Testis (tissue), 3 donors: ENCODE data around the gene RMI1. TPM values are rescaled to one million over a fixed set of nuclear protein-coding genes. Genes with fewer than 3 reads are reported as not detected.

ENCODE experiments used
- DNase-seq: peaks from one replicate; pipeline ENCODE4 v3.0.0-alpha.2; 2019
- H3K27ac ChIP-seq, 2 donors: fragments of 200-600 bp; sonication (generic); one replicate each; pipeline ENCODE4 v1.5.1; 2019
- H3K27me3 ChIP-seq: fragments of 200-600 bp; sonication (generic); one replicate; pipeline ENCODE4 v1.5.1; 2019
- H3K36me3 ChIP-seq: fragments of 200-600 bp; sonication (generic); one replicate; pipeline ENCODE4 v1.5.1; 2017; ENCODE audit warnings: low read depth; ENCODE audit errors: missing control alignments
- H3K4me1 ChIP-seq: fragments of 200-600 bp; sonication (generic); one replicate; pipeline ENCODE4 v1.5.1; 2019
- H3K4me3 ChIP-seq, 2 donors: fragments of 200-600 bp; sonication (generic); one replicate each; pipeline ENCODE4 v1.5.1; 2017 to 2019
- H3K9me3 ChIP-seq: fragments of 200-600 bp; sonication (generic); one replicate; pipeline ENCODE4 v1.5.1; 2017
- POLR2A ChIP-seq: fragments of 450-650 bp; IDR thresholded peaks from one replicate; pipeline ENCODE4 v1.6.1; 2017; ENCODE audit warnings: antibody characterized with exemption, mild to moderate bottlenecking, moderate library complexity
- WGBS, 2 donors: methylation state at CpG; one replicate each; pipeline ENCODE4 v1.1.5; 2018; 5-methylcytosine and 5-hydroxymethylcytosine counted together
- intact Hi-C: fragments of 100-400 bp; cut with DNase I; formaldehyde crosslinking; loops from one replicate; pipeline ENCODE4 v1.15.1; 2023; ENCODE audit warnings: low total_unique reads
- polyA plus RNA-seq: library from polyadenylated mRNA; stranded (reverse); fragments of 350-450 nt; fragmentation: Illumina TruSeq; extraction: RNeasy Lipid Tissue Mini Kit (QIAGEN cat#74804); gene quantifications from one replicate; pipeline ENCODE4 v1.2.3, GENCODE V29; 2014; ENCODE audit warnings: low read depth, low replicate concordance; ENCODE audit not compliant: insufficient read depth
- total RNA-seq, 2 donors: library from RNA; depleted of rRNA; stranded (reverse); fragments of >200 nt; gene quantifications; one replicate each; pipeline ENCODE4 v1.2.3, GENCODE V29; 2016
- TF ChIP-seq, protein P1 (sequence below), 3 experiments: fragments of 450-650 bp in 2 of 3; fragments of 200-600 bp in 1 of 3; sonication (generic) in 1 of 3; IDR thresholded peaks; one replicate each; pipeline ENCODE4 v1.5.1; 2016 to 2019; ENCODE audit warnings: antibody characterized with exemption in 3 of 3, mild to moderate bottlenecking in 2 of 3, moderate library complexity in 1 of 3

Gene RMI1
- total and polyA plus RNA-seq, 3 donors from 2014 or later: 10.7 to 13.9 (median 12.0) TPM

DNA sequence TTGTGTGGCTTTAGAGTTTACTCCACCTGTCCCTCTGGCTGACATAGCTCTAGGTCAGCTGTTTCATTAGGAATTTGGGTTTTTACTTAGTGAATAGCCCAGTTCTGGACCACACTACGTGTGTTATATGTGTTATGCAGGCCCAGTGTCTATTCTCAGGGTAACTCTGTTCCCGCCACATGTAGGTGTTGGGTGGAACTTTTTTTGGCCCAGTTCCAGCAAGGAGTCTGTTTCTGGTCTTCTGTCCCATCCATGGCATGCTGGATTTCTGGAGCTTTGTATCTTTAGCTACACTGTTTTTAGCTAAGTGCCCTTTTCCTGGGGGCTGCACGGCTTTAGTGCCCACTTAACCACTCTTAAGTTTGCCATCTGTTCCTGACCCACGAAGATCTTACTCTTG lies 15.5 kb downstream of the RMI1 start:
- Histone ChIP-seq H3K4me3 (no peak overlapping the region), H3K36me3 (no peaks in the 10 kb centered on the region), H3K27me3 (no peaks in the 10 kb centered on the region), H3K9me3 (no peaks in the 10 kb centered on the region), H3K4me1 (no peaks in the 10 kb centered on the region), H3K27ac (no peak overlapping the region)
- WGBS, 2 donors: 90 to 91% methylated on average over 4 of the region's 4 CpGs
- DNase-seq: no peak
- TF ChIP-seq, protein P1, sequence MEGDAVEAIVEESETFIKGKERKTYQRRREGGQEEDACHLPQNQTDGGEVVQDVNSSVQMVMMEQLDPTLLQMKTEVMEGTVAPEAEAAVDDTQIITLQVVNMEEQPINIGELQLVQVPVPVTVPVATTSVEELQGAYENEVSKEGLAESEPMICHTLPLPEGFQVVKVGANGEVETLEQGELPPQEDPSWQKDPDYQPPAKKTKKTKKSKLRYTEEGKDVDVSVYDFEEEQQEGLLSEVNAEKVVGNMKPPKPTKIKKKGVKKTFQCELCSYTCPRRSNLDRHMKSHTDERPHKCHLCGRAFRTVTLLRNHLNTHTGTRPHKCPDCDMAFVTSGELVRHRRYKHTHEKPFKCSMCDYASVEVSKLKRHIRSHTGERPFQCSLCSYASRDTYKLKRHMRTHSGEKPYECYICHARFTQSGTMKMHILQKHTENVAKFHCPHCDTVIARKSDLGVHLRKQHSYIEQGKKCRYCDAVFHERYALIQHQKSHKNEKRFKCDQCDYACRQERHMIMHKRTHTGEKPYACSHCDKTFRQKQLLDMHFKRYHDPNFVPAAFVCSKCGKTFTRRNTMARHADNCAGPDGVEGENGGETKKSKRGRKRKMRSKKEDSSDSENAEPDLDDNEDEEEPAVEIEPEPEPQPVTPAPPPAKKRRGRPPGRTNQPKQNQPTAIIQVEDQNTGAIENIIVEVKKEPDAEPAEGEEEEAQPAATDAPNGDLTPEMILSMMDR (IDR thresholded peaks at IDR 0.05): no peak
- TF ChIP-seq POLR2A: no peak
- intact Hi-C loops: no loop called here

DNA sequence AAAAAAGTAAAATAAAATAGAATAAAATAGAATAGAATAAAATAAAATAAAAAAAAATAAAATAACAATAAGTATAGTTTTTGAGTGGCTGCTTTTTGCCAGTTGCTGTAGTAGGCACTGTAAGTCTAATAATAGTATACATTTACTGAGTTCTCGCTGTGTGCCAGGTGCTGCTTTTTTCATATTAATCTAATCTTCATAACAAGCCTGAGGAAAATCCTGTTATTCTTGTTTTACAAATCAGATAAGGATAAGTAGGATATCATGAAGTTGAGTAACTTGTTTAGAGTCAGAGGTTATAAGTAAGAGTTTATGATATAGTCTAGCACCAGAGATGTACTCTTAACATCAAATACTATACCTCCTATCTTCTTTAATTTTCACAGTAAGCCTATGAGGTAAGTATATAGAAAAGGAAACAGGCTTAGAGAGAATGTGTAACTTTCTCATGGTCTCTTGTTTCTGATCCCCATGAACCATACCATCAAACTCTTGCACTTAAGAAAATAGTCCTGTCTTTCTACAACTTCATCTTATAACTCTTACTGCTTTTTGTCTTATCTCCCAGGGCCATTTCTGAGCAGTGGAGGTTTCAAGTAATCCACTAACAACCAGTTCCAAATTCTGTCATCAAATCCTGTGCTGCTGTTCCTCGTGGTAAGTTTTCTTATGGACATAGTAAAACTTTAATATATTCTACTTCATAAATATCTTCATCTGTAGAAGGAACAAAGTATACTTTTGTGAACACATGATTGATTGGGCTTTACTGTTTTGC lies 18.7 kb downstream of the RMI1 start:
- no peaks in the 10 kb centered on the region for H3K4me1 ChIP-seq
- no peak for DNase-seq
- H3K9me3 ChIP-seq: no peaks in the 10 kb centered on the region
- no peak overlapping the region for H3K4me3 ChIP-seq
- H3K36me3 ChIP-seq: no peaks in the 10 kb centered on the region
- H3K27ac ChIP-seq: no peak overlapping the region
- WGBS, 2 donors: 82 to 87% methylated on average over 2 of the region's 2 CpGs
- no peaks in the 10 kb centered on the region for H3K27me3 ChIP-seq
- TF ChIP-seq, protein P1 (IDR thresholded peaks at IDR 0.05): no peak
- TF ChIP-seq POLR2A: no peak
- intact Hi-C loops: no loop called here

DNA sequence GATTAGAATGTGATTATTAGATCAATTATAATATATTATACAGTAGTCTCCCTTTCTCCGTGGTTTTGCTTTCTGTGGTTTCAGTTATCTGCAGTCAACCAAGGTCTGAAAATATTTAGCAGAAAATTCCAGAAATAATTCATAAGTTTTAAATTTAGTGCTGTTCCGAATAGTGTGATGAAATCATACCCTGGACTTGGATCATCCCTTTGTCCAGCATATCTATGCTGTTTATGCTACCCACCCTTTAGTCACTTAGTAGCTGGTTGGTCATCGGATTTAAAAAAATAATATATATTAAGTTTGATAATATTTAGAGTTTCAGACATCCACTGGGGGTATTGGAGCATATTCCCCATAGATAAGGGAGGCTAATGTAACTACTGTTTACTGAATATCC lies 19.6 kb downstream of the RMI1 start:
- no peaks in the 10 kb centered on the region for H3K9me3 ChIP-seq
- TF ChIP-seq, protein P1 (IDR thresholded peaks at IDR 0.05): no peak
- no peak for TF ChIP-seq POLR2A

DNA sequence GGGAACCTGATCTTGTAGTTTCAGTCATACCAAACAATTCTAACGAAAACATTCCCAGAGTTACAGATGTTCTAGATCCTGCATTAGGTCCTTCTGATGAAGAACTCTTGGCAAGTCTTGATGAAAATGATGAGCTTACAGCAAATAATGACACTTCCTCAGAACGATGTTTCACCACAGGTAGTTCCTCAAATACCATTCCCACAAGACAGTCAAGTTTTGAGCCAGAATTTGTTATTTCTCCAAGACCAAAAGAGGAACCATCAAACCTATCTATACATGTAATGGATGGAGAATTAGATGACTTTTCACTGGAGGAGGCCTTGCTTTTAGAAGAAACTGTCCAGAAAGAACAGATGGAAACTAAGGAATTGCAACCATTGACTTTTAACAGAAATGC lies 21.0 kb downstream of the RMI1 start:
- 87 to 95% methylated on average over 2 of the region's 2 CpGs for WGBS, 2 donors
- H3K27ac ChIP-seq: no peak overlapping the region
- intact Hi-C loops: no loop called here
- H3K27me3 ChIP-seq: no peaks in the 10 kb centered on the region
- H3K4me1 ChIP-seq: no peaks in the 10 kb centered on the region
- H3K36me3 ChIP-seq: no peaks in the 10 kb centered on the region
- no peak for DNase-seq
- H3K4me3 ChIP-seq: no peak overlapping the region
- no peaks in the 10 kb centered on the region for H3K9me3 ChIP-seq
- TF ChIP-seq, protein P1 (IDR thresholded peaks at IDR 0.05): no peak
- TF ChIP-seq POLR2A: no peak

More for the DNA sequence above, 19.6 kb downstream of the RMI1 start:
- DNase-seq: no peak
- H3K27ac ChIP-seq: no peak overlapping the region
- H3K4me1 ChIP-seq: no peaks in the 10 kb centered on the region
- no peaks in the 10 kb centered on the region for H3K27me3 ChIP-seq
- 87 to 96% methylated on average over 3 of the region's 3 CpGs for WGBS, 2 donors
- H3K4me3 ChIP-seq: no peak overlapping the region
- no peaks in the 10 kb centered on the region for H3K36me3 ChIP-seq
- intact Hi-C loops: no loop called here

DNA sequence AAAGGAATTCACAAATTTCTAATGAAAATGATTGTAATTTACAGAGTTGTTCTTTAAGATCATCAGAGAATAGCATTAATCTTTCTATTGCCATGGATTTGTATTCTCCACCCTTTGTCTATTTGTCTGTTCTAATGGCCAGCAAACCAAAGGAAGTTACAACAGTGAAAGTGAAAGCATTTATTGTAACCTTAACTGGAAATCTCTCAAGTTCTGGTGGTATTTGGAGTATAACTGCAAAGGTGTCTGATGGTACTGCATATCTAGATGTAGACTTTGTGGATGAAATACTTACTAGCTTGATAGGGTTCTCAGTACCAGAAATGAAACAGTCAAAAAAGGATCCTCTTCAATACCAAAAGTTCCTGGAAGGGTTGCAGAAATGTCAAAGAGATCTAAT lies 21.7 kb downstream of the RMI1 start:
- H3K4me1 ChIP-seq: no peaks in the 10 kb centered on the region
- no peak overlapping the region for H3K4me3 ChIP-seq
- TF ChIP-seq, protein P1 (IDR thresholded peaks at IDR 0.05): no peak
- TF ChIP-seq POLR2A: no peak
- no peak for DNase-seq
- H3K27ac ChIP-seq: no peak overlapping the region
- intact Hi-C loops: no loop called here
- no peaks in the 10 kb centered on the region for H3K9me3 ChIP-seq
- no peaks in the 10 kb centered on the region for H3K27me3 ChIP-seq
- H3K36me3 ChIP-seq: no peaks in the 10 kb centered on the region
